A549 treated with AZD9567 at 1 μM for 4 hours (cell line): ENCODE measurements around the gene GPX4. TPM values are rescaled to one million over a fixed set of nuclear protein-coding genes. Genes with fewer than 3 reads are reported as not detected.

ENCODE experiments used
- total RNA-seq: library from RNA; stranded (reverse); fragments of 200-300 nt; extraction: Qiagen RNA extraction; gene quantifications from 5 replicates; pipeline ENCODE4 v1.2.3, GENCODE V29; 2022; ENCODE audit not compliant: insufficient read depth

GPX4 gene, protein sequence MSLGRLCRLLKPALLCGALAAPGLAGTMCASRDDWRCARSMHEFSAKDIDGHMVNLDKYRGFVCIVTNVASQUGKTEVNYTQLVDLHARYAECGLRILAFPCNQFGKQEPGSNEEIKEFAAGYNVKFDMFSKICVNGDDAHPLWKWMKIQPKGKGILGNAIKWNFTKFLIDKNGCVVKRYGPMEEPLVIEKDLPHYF
- total RNA-seq: 423 to 497 TPM (median 483 TPM) in 5 replicates

DNA sequence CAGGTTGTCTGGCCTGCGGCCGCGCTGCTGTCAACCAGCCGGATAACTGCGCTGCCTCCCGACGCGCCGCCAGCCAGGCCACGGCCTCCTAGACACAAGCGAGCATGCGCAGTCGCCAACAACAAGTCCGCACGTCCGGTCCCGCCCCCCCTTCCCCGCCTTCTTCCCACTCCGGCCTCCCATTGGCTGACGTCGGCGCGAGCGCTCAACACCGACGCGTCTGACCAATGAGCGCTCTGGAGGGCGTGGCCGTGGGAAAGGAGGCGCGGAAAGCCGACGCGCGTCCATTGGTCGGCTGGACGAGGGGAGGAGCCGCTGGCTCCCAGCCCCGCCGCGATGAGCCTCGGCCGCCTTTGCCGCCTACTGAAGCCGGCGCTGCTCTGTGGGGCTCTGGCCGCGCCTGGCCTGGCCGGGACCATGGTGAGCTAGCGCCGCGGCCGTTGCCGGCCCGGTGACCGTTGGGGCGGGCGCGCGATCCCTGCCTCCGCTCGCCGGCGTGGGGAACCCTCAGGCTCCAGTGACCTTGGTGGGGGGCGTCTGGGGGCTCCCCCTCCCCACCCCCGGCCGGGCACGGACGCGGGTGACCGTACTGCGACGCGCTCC lies at the start of gene GPX4:
TSS of gene GPX4 (plus strand) at position 287 of the 603 bp plus-strand sequence. CDS start at position 337, 50 bp downstream.

GRCh38 chr19:1066748-1067340 lies 37.0 kb upstream of the GPX4 start, which contains the start of gene ARHGAP45:
TSS of gene ARHGAP45 (plus strand) at chr19:1067167. CDS start at chr19:1067406, 239 bp downstream.

GRCh38 chr19:1094978-1095701 lies 8.7 kb upstream of the GPX4 start, which contains the start of gene POLR2E:
TSS of gene POLR2E (minus strand) at chr19:1095375. CDS start at chr19:1095315, 60 bp downstream.

Other genes with a start within 250 kb of the GPX4 start
- 19.2 to 25.8 TPM (median 23.5 TPM) in 5 replicates for gene CFD, start 244.3 kb upstream of the GPX4 start, total RNA-seq
- gene MED16, start 210.8 kb upstream of the GPX4 start, total RNA-seq: 16.3 to 22.4 TPM (median 19.0 TPM) in 5 replicates
- gene RNU6-9, start 210.5 kb upstream of the GPX4 start, total RNA-seq: not detected in 5 replicates
- 20.0 to 43.9 TPM (median 40.6 TPM) in 5 replicates for gene R3HDM4, start 190.8 kb upstream of the GPX4 start, total RNA-seq
- gene KISS1R, start 186.7 kb upstream of the GPX4 start, total RNA-seq: 0.28 to 0.65 TPM (median 0.43 TPM) in 4 of 5 replicates, not detected in the other
- 3.2 to 5.1 TPM (median 3.9 TPM) in 5 replicates for gene ARID3A, start 178.0 kb upstream of the GPX4 start, total RNA-seq
- 45.2 to 72.8 TPM (median 66.3 TPM) in 5 replicates for gene WDR18, start 119.6 kb upstream of the GPX4 start, total RNA-seq
- gene GRIN3B, start 103.6 kb upstream of the GPX4 start, total RNA-seq: 2.0 to 3.7 TPM (median 3.3 TPM) in 4 of 5 replicates, not detected in the other
- 81.7 to 126 TPM (median 123 TPM) in 5 replicates for gene TMEM259, start 82.9 kb upstream of the GPX4 start, total RNA-seq
- gene RNU6-2, start 82.5 kb upstream of the GPX4 start, total RNA-seq: not detected in 5 replicates
- gene CNN2, start 77.4 kb upstream of the GPX4 start, total RNA-seq: 59.2 to 96.5 TPM (median 67.0 TPM) in 5 replicates
- 11.2 to 16.3 TPM (median 13.7 TPM) in 5 replicates for gene ABCA7, start 63.9 kb upstream of the GPX4 start, total RNA-seq
- 2.6 to 3.2 TPM (median 2.9 TPM) in 5 replicates for gene ARHGAP45, start 36.8 kb upstream of the GPX4 start, total RNA-seq
- gene POLR2E, start 8.6 kb upstream of the GPX4 start, total RNA-seq: 209 to 249 TPM (median 237 TPM) in 5 replicates
- gene SBNO2, start 70.3 kb downstream of the GPX4 start, total RNA-seq: 21.9 to 34.8 TPM (median 32.8 TPM) in 5 replicates
- gene STK11, start 101.8 kb downstream of the GPX4 start, total RNA-seq: 23.6 to 38.2 TPM (median 35.2 TPM) in 5 replicates
- 4.1 to 4.9 TPM (median 4.9 TPM) in 5 replicates for gene CBARP, start 134.0 kb downstream of the GPX4 start, total RNA-seq
- 73.2 to 172 TPM (median 163 TPM) in 5 replicates for gene ATP5F1D, start 137.8 kb downstream of the GPX4 start, total RNA-seq
- 37.1 to 51.8 TPM (median 48.1 TPM) in 5 replicates for gene MIDN, start 144.6 kb downstream of the GPX4 start, total RNA-seq
- 117 to 198 TPM (median 123 TPM) in 5 replicates for gene CIRBP, start 165.3 kb downstream of the GPX4 start, total RNA-seq
- 41.0 to 95.6 TPM (median 76.7 TPM) in 5 replicates for gene FAM174C, start 171.5 kb downstream of the GPX4 start, total RNA-seq
- gene EFNA2, start 181.9 kb downstream of the GPX4 start, total RNA-seq: 1.1 to 2.1 TPM (median 1.6 TPM) in 4 of 5 replicates, not detected in the other